ENCODE results near the gene C1QL2. TPM values are rescaled to one million over a fixed set of nuclear protein-coding genes. Genes with fewer than 3 reads are reported as not detected.

C1QL2 gene
- total RNA-seq, 1 donor from 2014 or later: 1.1 TPM

DNA sequence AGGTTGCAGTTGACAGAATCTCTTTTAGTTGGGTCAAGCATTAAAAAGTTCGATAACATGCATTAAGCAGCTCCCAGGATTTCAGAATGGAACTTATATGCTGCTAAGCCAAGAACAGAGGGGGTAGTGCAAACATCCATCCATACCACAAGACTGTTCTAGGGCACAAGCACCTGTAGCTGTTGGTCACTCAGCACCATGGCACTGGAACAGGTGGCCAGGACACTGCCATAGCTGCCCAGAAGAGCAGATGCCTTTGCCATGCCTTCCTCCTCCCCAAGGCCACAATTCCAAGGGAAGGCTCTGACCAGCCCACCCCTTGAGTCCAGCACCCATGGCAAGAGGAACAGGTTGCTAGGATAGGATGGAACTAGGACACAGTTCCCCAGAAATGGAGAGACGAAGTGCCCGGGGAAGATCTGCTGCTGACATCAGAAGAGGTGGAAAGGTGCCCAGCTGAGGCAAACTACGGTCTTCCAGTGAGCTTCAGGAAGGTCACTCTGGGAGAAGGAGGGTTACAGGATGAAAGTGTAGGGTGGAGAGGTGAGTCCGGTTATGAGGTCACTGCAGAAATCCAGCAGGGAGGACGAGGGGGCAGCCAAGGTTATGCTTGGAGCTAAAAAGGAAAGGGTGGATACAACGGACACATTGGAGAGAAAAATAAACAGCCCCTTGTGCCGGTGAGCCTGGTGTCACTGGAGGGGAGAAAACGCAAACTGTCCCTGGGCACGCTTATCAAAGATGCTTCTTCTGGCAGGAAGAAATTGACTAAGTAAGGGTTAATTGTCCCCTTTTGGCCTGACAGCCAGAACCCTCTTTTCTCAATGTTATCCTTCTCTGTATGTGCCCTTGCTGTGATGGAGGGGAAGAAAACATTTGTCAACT, 41.9 kb downstream of the C1QL2 start:
- H3K36me3 Mint-ChIP-seq: peaks cover 3% of the 10 kb centered on the region
- H3K27ac Mint-ChIP-seq: no peak overlapping the region
- TF ChIP-seq, protein P1, sequence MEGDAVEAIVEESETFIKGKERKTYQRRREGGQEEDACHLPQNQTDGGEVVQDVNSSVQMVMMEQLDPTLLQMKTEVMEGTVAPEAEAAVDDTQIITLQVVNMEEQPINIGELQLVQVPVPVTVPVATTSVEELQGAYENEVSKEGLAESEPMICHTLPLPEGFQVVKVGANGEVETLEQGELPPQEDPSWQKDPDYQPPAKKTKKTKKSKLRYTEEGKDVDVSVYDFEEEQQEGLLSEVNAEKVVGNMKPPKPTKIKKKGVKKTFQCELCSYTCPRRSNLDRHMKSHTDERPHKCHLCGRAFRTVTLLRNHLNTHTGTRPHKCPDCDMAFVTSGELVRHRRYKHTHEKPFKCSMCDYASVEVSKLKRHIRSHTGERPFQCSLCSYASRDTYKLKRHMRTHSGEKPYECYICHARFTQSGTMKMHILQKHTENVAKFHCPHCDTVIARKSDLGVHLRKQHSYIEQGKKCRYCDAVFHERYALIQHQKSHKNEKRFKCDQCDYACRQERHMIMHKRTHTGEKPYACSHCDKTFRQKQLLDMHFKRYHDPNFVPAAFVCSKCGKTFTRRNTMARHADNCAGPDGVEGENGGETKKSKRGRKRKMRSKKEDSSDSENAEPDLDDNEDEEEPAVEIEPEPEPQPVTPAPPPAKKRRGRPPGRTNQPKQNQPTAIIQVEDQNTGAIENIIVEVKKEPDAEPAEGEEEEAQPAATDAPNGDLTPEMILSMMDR (conservative IDR thresholded peaks at IDR 0.05): no peak

DNA sequence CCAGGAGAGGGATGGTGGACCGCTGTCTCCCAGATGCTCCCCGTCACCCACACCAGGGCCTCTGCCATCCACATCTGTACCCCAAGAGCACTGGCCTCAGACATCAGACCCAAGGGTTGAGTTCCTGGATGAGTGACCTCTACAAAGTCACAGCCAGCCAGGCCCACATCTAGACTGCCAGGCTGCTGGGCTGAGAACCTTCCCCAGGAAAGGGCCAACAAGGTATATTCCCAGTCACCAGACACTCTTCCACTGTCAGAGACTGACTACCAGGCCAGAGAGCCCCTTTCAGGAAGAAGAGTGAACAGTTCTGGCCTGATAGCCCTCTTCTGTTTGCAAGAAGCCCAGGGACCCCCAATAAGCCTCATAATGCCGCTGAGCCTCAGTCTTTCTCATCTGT, 44.3 kb downstream of the C1QL2 start:
- Mint-ChIP-seq H3K36me3 (peaks cover 3% of the 10 kb centered on the region), H3K4me1 (ENCODE audit: unreplicated experiment) (no peaks in the 10 kb centered on the region), H3K9me3 (peaks cover 5% of the 10 kb centered on the region), H3K27me3 (peaks cover 61% of the 10 kb centered on the region), H3K4me3 (no peak overlapping the region), H3K27ac (no peak overlapping the region)
- TF ChIP-seq, protein P1 (conservative IDR thresholded peaks at IDR 0.05): no peak
- DNase-seq (ENCODE audit: extremely low spot score, unreplicated experiment): peak; percentile 45

More for the DNA sequence above, 41.9 kb downstream of the C1QL2 start:
- Mint-ChIP-seq H3K4me1 (ENCODE audit: unreplicated experiment) (no peaks in the 10 kb centered on the region), H3K4me3 (no peak overlapping the region), H3K27me3 (peaks cover 71% of the 10 kb centered on the region), H3K9me3 (peaks cover 2% of the 10 kb centered on the region)
- DNase-seq (ENCODE audit: extremely low spot score, unreplicated experiment): peak; percentile 29

DNA sequence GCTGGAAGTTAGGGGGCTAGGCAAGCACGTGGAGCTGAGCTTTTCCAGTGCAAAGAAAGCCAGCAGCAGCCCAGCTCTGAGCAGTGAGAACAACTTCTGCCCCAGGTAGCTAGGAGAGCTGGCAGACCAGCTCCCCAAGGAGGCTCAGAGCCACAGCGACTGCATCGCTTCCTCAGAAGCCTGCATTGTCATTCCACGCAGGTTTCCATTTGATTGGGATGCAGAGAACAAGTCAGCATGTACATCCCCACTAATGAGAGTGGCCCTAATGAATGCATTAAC, 45.1 kb downstream of the C1QL2 start:
- Mint-ChIP-seq H3K36me3 (peaks cover 3% of the 10 kb centered on the region), H3K9me3 (peaks cover 5% of the 10 kb centered on the region), H3K27me3 (peaks cover 57% of the 10 kb centered on the region), H3K27ac (no peak overlapping the region), H3K4me1 (ENCODE audit: unreplicated experiment) (no peaks in the 10 kb centered on the region), H3K4me3 (no peak overlapping the region)
- DNase-seq (ENCODE audit: extremely low spot score, unreplicated experiment): peak; percentile 13
- TF ChIP-seq, protein P1 (conservative IDR thresholded peaks at IDR 0.05): no peak

DNA sequence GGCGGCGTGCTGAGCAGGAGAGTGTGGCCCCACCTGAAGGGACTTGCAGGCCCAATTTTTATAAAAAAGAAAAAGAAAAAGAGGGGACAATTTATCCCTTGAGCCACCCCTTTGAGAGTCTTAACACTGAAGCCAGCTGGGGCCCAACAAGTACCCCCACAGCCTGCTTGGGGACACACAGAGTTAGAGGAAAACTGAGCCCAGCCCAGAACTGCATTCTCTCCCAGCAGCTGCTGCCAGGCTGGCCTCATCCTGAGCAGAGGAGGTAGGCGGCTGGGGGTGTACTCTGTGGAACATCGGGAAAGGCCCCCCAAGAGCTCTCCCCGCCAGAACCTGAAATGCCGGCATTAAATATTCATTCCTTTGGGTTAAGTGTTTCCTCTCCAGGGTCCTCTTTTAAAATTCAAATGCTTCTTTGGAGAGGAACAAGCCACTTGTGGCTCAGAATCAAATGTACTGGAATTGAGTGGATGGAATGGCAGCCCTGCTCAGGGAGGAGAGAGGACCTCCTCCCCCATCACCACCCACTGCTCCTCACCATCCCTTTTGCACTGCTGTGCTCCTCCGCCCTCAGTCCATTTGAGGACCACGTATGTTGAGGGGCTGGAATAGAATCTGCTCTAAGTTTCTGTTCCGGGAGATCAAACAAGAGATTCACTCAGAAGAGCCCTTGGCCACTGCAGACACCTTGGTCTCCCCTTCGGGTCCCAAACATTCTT, 45.6 kb downstream of the C1QL2 start:
- Mint-ChIP-seq H3K27ac (no peak overlapping the region), H3K36me3 (peaks cover 3% of the 10 kb centered on the region), H3K9me3 (peaks cover 5% of the 10 kb centered on the region), H3K4me1 (ENCODE audit: unreplicated experiment) (no peaks in the 10 kb centered on the region), H3K4me3 (no peak overlapping the region), H3K27me3 (peaks cover 53% of the 10 kb centered on the region)
- TF ChIP-seq, protein P1 (conservative IDR thresholded peaks at IDR 0.05): no peak
- peak; percentile 32 for DNase-seq (ENCODE audit: extremely low spot score, unreplicated experiment)

DNA sequence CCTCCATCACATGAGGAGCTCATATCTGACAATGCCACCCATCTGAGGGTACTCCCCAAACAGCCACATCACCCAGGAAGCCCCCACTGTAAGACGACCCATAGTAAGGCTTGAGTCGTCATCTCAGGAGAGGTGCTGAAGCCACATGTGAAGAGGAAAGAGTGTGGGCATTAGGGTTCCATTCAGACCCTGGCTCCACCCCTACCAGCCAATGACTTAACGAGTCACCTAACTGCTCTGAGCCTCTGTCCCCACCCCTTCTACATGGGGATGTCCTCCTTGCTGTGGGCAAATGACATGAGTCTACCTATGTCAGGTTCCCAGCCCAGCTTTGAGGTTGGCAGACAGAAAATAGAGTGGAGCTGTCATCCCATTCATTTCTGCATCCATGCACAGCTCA, 46.3 kb downstream of the C1QL2 start:
- Mint-ChIP-seq H3K4me1 (ENCODE audit: unreplicated experiment) (no peaks in the 10 kb centered on the region), H3K9me3 (peaks cover 5% of the 10 kb centered on the region), H3K27ac (peak overlapping the region; percentile 86), H3K4me3 (no peak overlapping the region), H3K27me3 (peaks cover 53% of the 10 kb centered on the region), H3K36me3 (peaks cover 3% of the 10 kb centered on the region)
- TF ChIP-seq, protein P1 (conservative IDR thresholded peaks at IDR 0.05): no peak
- DNase-seq (ENCODE audit: extremely low spot score, unreplicated experiment): peak; percentile 49
